ENCODE results near the gene FGFRL1. TPM values are rescaled to one million over a fixed set of nuclear protein-coding genes. Genes with fewer than 3 reads are reported as not detected.

FGFRL1 gene
- total RNA-seq, 4 donors from 2014 or later: 11.7 to 15.9 (median 14.2) TPM

DNA sequence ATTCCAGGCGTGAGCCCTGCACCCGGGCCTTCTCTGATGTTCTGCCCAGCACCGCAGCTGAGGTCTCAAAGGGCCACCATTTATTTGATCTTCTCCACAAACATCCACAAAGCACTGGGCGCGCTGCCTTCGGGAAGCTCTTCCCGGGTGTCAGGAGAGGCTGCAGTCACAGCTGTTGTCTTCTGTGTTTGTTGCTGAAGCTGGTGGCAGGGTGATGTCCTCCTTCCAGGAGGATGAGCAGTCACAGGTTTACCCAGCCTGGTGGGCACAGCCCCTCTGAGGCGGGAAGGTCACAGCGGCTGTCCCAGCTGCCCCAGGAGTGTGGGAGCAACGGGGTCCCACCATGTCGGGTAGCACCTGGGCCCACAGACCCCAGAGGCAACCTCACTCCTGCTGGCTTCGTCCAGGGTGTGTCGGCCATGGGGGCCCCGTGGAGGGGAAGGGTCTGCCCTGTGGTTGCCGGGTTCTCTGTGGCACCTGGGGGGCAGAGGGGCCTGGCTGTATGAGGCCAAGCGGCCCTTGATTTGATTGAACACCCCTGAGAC, 27.6 kb downstream of the FGFRL1 start:
- Histone ChIP-seq H3K4me1 (peaks cover 0 to 41% (median 24%) of the 10 kb centered on the region in 4 donors), H3K4me3 (no peak overlapping the region), H3K9me3 (no peaks in the 10 kb centered on the region), H3K27ac (no peak overlapping the region), H3K27me3 (peaks cover 28% of the 10 kb centered on the region), H3K36me3 (no peaks in the 10 kb centered on the region)
- in situ Hi-C loops (cut with MboI; ENCODE audit: low pct_ligation_motif_present in 1 of 4, low pct_unique_long_range_greater_than_20kb in 1 of 4, low sequenced_read_pairs in 3 of 4): no loop called here
- no peak for DNase-seq
- intact Hi-C loops (cut with DNase I; ENCODE audit: low total_unique reads): no loop called here
- no peak for TF ChIP-seq EP300 (IDR thresholded peaks at IDR 0.05; ENCODE audit: low read depth)
- TF ChIP-seq POLR2AphosphoS5 (IDR thresholded peaks at IDR 0.05): no peak
- TF ChIP-seq, protein P1, sequence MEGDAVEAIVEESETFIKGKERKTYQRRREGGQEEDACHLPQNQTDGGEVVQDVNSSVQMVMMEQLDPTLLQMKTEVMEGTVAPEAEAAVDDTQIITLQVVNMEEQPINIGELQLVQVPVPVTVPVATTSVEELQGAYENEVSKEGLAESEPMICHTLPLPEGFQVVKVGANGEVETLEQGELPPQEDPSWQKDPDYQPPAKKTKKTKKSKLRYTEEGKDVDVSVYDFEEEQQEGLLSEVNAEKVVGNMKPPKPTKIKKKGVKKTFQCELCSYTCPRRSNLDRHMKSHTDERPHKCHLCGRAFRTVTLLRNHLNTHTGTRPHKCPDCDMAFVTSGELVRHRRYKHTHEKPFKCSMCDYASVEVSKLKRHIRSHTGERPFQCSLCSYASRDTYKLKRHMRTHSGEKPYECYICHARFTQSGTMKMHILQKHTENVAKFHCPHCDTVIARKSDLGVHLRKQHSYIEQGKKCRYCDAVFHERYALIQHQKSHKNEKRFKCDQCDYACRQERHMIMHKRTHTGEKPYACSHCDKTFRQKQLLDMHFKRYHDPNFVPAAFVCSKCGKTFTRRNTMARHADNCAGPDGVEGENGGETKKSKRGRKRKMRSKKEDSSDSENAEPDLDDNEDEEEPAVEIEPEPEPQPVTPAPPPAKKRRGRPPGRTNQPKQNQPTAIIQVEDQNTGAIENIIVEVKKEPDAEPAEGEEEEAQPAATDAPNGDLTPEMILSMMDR (IDR thresholded peaks at IDR 0.05): no peak
- TF ChIP-seq POLR2A (IDR thresholded peaks at IDR 0.05): no peak
- WGBS, 2 donors (ENCODE audit: low coverage in 1 of 2): 72% methylated on average over 15 of the region's 16 CpGs; no CpG with 5 or more reads in 1 of the 2 donors

DNA sequence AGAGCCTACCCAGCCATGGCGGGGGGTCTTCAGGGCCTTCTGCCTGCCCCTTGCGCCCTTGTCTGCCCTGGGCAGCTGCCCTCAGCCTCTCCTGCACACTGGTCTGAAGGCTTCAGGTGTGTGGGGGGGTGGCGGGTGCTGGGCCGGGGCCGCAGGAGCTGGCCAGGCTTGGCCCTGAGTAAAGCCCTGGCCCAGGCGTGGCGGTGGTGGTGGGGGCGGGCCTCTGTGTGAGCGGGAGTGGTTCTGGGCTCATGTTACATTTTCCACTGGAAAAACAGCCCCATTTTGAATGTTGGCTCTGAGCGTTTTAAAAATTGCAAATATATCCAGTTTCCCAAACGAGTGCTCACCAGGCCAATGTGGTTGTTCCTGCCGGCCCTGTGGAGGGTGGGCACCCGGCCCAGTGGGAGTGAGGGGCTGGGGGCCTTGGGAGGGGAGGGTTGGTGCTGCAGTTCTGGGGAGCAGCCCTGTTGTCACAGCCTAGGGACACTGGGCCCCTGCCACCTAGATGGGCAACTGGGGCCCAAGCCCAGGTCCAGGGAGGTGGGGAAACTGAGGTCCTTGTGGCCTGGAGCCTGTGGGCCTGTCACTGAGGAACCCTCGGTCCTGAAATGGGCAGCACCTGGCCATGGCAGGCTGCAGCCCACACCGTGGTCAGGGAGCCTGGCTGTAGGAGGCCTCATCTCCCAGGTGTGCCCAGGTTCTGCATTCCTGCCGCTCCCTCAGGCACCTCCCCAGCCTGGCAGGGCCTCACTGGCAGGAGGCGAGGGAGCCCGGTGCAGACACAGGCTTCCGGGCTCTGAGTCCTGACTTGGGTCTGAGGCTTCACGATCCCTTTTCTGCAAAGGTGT, 28.3 kb downstream of the FGFRL1 start:
- Histone ChIP-seq H3K4me1 (peaks cover 0 to 44% (median 25%) of the 10 kb centered on the region in 4 donors), H3K9me3 (no peaks in the 10 kb centered on the region), H3K4me3 (no peak overlapping the region), H3K27ac (no peak overlapping the region), H3K27me3 (peaks cover 30% of the 10 kb centered on the region), H3K36me3 (no peaks in the 10 kb centered on the region)
- peak; percentile 44 for DNase-seq
- in situ Hi-C loops (cut with MboI; ENCODE audit: low pct_ligation_motif_present in 1 of 4, low pct_unique_long_range_greater_than_20kb in 1 of 4, low sequenced_read_pairs in 3 of 4) (no loop called here), intact Hi-C loops (cut with DNase I; ENCODE audit: low total_unique reads) (no loop called here)
- TF ChIP-seq EP300 (IDR thresholded peaks at IDR 0.05; ENCODE audit: low read depth): no peak
- no peak for TF ChIP-seq POLR2A (IDR thresholded peaks at IDR 0.05)
- TF ChIP-seq, protein P1 (IDR thresholded peaks at IDR 0.05): no peak
- TF ChIP-seq POLR2AphosphoS5 (IDR thresholded peaks at IDR 0.05): no peak
- WGBS, 2 donors (ENCODE audit: low coverage in 1 of 2): 47% methylated on average over 12 of the region's 20 CpGs; no CpG with 5 or more reads in 1 of the 2 donors

DNA sequence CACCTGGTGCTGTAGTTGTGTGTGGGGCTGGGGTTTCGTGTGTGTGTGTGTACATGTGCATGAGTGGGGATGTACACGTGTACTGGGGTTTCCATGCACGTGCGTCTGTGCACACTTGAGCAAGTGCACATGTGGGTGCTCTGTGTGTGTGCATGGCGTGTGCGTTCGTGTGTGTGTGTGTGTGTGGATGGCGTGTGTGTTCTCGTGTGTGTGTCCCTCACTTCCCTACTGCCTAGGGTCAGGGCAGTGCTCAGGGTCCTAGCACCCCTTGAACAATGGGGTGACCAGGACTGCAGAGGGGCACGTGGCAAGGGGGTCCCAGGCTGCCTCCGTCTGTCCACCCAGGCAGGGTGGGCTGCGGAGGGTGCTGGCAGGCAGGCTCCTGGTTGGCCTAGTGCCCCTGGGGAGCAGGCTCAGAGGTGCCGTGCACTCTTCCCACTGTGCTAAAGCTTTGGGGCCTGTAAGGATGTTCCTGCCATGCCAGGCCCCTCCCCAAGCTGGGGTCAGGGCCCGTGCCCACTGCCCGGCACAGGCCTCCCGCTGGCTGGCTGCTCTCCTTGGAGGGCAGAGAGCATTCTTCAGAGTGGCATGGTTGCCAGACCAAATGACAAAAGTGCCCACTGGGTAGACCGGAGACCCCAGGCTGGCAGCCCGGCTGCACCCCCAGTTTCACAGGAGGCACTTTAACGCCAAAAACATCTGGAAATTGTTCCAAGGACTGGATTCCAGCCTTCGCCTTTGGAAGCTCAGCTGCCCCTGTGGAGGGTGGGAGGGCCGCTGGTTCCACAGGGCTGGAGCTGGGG, 29.1 kb downstream of the FGFRL1 start:
- Histone ChIP-seq H3K4me3 (no peak overlapping the region), H3K27ac (no peak overlapping the region), H3K9me3 (no peaks in the 10 kb centered on the region), H3K27me3 (peaks cover 31% of the 10 kb centered on the region), H3K4me1 (peaks cover 0 to 48% (median 28%) of the 10 kb centered on the region in 4 donors), H3K36me3 (no peaks in the 10 kb centered on the region)
- 76% methylated on average over 17 of the region's 21 CpGs; no CpG with 5 or more reads in 1 of the 2 donors for WGBS, 2 donors (ENCODE audit: low coverage in 1 of 2)
- no peak for DNase-seq
- intact Hi-C loops (cut with DNase I; ENCODE audit: low total_unique reads): no loop called here
- TF ChIP-seq, protein P1 (IDR thresholded peaks at IDR 0.05): no peak
- TF ChIP-seq POLR2AphosphoS5 (IDR thresholded peaks at IDR 0.05) (no peak), EP300 (IDR thresholded peaks at IDR 0.05; ENCODE audit: low read depth) (no peak)
- in situ Hi-C loops (cut with MboI; ENCODE audit: low pct_ligation_motif_present in 1 of 4, low pct_unique_long_range_greater_than_20kb in 1 of 4, low sequenced_read_pairs in 3 of 4): no loop called here
